Muscle of back (tissue), 11 donors: ENCODE results near the gene PRR33. TPM values are rescaled to one million over a fixed set of nuclear protein-coding genes. Genes with fewer than 3 reads are reported as not detected.
"Not testable (repeated sequence)": the region's sequence is repeated elsewhere in the genome, so short reads cannot be mapped to it uniquely, and the experiment has no call there.

Experiments used
- DNase-seq, 3 donors: peaks; one replicate each; pipeline versions ENCODE4 v3.0.0 to v3.0.0-alpha.2; 2013
- polyA plus RNA-seq, 10 donors: library from polyadenylated mRNA; unstranded; fragments of 120-200 nt; gene quantifications; one replicate each; pipeline ENCODE4 v1.2.1, GENCODE V29; 2013; ENCODE audit not compliant: insufficient read length in 10 of 10

The PRR33 gene
- polyA plus RNA-seq, 10 donors = 0.98 to 7.7 (median 3.3) TPM

DNA sequence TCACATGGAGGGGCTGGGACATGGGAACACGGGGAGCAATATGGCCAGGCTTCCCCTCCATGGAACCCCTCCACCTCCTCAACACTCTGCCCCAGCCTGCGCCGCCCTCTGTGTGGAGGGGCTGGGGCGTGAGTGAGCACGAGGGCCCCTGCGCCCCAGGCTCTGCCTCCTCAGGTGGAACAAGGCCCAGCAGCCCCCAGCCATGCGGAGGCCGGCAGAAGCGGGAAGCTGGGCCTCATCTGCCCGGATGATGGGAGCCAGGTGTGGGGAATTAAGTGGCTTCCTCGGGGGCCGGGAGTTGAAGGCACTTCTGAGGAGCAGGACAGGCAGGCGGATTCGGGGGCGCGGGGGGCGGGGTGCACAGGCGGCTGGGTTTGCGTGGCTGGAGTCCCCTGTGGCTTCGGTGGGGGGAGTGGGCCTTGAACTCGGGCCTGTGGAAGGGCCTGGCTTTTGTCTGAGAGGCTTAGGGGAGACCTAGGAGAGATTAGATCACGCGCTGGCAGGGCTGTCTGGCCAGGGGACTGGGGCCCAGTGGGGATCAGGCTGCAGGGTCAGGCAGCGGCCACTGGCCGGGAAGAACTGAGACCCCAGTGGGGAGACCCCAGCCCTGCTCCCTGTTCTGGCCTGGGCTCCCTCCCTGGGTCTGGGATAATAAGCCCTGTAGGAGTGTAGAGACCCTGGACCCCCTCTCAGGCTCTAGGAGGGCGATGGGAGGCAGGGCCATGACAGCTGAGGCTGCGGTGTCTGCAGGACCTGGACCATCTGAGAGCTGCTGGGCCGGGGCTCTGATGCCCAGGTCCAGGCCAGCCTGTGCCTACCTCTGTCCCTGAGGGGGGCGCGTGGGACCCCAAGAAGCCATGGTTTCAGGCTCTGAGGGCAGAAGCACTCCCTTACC is 13.3 kb downstream of the PRR33 start:
- peak in 2 of 3 donors; percentile 86 to 94 for DNase-seq

DNA sequence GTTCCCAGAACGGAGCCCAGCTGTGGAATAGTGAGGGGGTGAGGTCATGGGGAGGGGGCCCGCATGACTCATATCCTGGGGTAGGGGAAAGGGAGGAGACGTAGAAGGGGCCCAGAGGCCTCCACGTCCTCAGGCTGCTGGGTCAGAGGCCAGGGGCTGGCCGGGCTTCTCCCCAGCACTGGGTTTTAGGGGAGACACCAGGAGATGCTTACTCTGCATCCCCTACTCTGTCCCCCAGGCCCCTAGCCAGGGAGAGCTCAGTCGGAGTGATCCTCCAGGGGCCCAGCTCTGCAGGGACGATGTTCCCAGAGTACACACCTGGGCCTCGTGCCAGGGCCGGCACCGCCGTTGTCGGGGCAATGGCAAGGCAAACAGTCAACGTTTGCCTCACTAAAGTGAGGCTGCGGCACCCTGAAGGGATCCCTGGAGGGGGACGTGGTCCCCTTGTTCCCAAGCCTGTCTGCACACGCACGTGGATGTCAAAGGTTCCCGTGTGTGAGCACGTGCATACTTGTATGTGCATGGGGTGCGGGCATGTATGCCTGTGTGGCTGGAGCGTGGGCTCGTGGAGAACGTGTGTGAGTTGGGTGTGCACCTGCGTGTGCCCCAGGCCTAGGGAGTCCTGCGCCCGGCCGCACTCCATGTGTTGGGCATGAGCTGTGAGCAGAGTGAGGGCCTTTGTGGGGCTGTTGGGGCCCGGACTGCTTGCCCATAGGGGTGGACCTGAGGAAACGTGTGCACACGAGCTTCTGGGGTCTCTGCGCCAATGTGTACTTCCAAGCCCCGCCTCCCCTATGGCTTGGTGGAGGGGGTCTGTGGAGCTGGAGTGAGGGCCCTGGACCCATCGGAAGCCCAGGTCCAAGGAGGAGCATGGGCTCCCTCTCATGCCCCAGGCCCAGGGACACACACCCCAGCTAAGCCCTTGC is 14.2 kb downstream of the PRR33 start:
- peak in 2 of 3 donors; percentile 74 to 94 for DNase-seq

DNA sequence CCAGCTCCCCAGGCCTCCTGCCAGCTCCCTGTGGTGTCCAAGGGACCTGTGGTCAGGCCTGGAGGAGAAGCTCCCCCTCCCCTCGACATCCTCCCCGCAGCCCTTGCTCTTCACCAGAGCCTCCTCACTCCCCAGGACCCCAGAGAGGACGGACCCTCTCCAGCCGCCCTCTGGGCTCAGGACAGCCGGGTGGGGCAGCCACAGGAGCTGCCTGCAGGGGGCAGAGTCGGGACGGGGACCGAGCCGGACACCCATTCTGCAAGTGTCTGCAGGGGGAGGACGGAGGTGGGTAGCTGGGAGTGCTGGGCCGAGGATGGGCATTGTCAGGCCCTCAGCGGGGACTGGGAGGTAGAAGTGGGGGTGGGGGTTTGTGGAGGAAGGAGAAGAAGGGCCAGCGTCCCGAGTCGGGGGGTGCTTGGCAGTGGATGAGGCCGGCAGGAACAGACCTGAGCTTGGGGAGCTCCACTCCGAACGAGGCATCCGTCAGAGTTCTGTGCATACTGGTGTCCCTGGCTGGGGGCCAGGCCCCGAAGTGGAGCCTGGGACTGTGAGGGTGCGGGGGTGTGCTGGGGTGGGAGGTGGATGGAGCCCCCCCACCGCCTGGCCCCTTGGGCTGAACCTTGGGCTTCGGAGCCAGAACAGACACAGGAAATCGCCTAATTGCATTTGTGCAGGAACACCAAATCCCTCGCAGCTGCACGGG is 15.2 kb downstream of the PRR33 start:
- peak; percentile 67 to 96 (median 88) for DNase-seq

DNA sequence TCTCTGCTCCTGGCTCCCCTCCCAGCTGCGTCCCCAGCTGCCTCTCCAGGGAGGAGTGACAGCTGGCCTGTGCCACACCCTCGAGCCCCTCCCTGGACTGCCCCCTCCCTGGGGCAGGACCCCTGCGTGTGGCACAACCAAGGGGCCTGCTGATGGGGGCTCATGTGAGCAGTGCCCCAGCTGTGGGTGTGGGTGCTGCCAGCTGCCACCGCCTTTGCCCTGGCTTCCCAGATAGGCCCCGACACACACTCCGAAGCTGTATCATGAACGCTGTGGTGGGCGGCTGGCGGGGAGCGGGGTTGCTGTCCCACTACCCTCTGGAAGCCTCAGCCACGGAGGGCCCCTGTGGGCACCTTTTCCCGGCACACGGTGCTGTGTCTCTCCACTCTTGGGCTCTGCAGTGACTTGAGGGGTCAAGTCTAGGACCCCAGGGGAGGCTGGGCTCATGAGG is 15.8 kb downstream of the PRR33 start:
- not testable (repeated sequence) for DNase-seq

DNA sequence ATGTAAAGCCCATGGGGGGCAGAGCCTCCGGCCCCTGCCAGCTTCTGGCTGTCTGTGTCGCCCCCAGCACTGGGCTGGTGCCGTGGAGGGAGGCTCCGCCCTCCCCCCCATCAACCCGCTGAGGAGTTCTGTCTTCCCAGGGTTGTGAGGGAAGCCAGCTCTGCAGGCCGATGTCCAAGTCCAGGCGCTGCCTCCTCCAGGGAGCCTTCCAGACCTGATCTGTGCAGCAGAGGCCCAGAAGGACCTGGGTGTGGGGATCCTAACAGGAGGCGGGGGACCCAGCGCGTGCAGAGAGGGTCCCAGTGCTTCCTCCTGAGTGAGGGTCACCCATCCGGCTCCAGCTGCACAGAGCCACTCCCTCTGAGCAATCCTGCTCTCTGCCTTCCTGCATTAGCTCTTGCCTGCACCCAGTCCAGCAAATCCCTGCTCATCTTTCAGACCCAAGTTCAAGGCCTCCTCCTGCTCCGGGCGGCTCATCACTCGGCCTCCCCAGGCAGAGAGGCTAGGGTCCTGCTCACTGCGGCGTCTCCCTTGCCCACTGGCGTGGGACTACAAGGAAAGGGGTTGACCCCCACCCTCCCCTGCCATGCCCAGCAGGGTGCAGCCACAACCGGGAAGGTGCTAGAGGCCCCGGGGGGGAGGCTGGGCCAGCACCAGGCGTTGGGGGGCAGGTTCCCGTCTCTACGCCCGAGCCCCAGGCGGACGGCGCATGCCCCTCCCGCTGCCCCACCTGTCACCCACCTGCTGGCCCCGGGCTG is 16.4 kb downstream of the PRR33 start:
- peak in 1 of 3 donors; percentile 73 for DNase-seq

DNA sequence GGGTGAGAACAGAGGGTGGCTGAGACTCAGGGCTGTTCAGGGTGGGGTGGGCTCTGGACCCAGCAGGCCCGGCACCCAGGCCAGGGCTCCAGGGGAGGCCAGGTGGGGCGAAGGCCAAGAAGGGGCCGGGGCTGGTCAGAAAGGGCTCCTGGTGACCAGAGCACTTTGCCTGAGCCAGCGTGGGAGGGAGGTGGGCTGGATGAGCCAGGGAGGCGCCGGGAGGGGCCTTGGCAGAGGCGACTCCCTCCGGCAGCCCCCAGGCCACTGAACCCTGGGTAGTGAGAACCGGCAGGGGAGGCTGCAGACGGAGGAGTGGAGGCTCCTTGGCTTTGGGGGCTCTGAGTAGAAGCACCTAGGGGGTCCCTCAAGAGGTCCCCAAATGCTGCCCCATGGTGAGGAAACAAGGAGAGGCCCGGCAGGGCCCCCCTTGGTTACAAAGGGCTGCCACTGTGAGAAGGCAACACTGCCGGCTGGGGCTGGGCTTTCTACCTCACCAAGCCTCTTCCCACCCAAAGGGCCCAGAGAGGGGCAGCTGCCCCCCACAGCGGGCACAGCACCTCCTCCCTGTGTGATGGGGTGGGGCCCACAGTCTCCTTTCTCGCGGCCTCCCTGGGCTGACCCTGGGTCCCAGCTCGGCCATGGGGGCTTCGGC is 17.1 kb downstream of the PRR33 start:
- DNase-seq = peak in 1 of 3 donors; percentile 59

DNA sequence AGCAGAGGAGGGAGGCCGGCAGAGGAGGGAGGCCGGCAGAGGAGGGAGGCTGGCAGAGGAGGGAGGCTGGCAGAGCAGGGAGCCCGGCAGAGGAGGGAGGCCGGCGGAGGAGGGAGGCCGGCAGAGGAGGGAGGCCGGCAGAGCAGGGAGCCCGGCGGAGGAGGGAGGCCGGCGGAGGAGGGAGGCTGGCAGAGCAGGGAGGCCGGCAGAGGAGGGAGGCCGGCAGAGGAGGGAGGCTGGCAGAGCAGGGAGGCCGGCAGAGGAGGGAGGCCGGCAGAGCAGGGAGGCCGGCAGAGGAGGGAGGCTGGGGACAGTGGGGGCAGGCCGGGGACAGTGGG is 17.9 kb downstream of the PRR33 start:
- not testable (repeated sequence) for DNase-seq

DNA sequence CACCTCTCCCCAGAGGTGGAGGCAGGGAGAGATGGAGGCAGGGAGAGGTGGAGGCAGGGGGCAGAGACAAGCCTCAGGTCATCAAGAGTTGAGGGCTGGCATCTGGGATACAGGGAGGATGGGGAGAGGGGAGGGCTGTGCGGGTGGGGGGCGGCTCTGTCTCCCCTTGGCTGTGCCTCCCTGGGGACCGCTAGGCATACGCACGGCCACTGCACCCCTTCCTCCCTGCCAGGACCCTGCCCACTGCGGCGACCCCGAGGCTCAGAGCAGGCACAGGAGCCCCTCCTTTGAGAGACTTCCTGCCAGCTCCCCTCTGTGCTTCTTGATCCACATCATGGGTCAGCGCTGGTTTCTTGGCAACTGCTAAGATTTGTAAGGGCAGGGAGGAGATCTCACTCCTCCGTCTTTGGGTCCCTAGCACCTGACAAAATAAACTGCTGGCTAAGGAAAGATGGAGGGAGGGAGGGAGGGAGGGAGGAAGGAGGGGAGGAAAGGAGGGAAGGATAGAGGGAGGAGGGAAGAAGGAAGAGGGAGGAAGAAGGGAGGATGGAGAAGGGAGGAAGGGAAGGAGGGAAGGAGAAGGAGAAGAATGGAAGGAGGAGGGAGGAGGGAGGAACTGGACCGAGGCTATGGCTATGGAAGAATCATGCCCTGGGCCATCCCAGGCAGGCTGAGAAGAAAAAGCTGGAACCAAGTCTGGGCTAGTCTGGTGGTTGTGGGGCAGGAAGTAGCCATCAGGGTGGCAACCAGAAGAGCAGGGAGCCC is 18.5 kb downstream of the PRR33 start:
- peak in 1 of 3 donors; percentile 78 for DNase-seq

DNA sequence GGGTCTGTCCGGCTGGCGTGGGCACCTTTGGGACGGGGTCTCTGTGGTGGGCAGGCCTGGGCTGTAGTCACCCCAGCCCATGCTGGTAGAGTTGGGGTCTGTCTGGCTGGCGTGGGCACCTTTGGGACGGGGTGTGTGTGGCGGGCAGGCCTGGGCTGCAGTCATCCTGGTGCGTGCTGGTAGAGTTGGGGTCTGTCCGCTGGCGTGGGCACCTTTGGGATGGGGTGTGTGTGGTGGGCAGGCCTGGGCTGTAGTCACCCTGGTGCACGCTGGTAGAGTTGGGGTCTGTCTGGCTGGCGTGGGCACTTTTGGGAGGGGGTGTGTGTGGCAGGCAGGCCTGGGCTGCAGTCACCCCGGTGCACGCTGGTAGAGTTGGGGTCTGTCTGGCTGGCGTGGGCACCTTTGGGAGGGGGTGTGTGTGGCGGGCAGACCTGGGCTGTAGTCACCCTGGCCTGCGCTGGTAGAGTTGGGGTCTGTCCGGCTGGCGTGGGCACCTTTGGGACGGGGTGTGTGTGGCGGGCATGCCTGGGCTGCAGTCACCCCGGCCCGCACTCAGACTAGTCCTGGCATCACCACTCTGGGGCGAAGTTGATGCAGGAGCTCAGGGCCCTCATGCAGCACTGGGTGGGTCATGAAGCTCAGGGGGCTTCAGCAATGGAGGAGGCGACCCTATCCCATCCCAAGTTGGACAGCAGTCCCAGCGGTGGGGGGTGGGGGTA is 19.3 kb downstream of the PRR33 start:
- no peak for DNase-seq

DNA sequence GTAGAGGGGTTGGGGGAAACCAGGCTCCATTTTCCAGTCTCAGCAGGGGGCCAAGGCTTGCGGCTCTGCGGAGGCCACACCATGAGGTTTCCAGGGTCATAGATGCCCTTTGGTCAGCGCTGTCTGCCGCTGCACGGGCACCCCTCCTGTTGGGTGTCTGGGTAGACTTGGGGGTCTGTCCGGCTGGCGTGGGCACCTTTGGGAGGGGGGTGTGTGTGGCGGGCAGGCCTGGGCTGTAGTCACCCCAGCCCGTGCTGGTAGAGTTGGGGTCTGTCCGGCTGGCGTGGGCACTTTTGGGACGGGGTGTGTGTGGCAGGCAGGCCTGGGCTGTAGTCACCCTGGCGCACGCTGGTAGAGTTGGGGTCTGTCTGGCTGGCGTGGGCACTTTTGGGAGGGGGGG is 20.2 kb downstream of the PRR33 start:
- no peak for DNase-seq

DNA sequence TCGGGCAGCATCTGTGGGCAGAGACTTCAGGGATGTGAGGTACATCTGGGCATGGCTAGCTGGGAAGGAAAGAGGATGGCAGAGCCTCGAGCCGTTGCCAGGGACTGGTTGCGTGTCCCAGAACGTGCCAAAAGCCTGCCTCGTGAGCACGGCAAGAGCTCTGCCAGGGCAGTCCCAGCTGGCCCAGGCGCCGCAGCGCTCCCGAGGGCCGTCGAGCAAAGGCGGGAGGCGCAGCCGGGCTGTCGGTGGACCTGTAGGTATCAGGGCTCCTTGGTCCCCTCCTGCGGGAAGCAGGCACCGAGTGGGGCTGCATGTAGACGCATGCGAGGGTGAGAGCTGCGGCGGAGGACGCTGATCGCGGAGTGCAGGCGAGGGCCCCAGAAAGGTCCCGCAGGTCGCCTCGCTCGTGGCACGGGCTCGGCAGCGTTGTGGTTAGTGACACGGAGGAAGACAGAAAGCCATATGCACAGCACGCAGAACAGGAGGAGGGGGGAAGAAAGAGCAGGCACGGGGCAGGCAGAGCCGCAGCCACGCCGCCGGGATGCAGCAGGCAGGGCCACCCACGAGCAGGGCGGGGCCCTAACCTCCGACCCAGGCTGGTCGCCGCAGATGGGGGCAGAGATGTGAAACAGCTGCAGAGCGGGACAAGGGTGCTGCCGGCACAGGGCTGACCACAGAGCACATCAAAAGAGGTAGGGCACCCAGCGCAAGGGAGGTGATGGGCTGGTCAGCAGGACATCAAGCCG is 20.8 kb downstream of the PRR33 start:
- DNase-seq = peak in 1 of 3 donors; percentile 57

DNA sequence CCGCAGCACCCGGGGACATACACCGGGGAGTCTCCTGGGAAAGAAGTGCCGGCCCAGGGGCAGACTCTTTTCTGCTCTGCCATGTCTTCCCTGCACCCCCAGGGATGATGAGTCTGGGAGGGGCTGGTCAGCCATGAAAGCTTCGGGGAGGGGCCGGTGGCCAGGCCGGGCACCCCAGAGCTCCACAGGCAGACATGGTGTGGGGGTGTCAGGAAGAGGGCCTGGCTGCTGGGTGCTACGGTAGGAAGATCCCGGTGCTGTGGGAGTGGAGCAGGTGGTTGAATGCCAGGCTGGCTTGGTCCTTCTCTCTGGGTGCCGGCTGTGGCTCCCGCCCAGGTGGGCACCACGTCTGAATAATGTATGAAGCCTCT is 21.4 kb downstream of the PRR33 start:
- no peak for DNase-seq

DNA sequence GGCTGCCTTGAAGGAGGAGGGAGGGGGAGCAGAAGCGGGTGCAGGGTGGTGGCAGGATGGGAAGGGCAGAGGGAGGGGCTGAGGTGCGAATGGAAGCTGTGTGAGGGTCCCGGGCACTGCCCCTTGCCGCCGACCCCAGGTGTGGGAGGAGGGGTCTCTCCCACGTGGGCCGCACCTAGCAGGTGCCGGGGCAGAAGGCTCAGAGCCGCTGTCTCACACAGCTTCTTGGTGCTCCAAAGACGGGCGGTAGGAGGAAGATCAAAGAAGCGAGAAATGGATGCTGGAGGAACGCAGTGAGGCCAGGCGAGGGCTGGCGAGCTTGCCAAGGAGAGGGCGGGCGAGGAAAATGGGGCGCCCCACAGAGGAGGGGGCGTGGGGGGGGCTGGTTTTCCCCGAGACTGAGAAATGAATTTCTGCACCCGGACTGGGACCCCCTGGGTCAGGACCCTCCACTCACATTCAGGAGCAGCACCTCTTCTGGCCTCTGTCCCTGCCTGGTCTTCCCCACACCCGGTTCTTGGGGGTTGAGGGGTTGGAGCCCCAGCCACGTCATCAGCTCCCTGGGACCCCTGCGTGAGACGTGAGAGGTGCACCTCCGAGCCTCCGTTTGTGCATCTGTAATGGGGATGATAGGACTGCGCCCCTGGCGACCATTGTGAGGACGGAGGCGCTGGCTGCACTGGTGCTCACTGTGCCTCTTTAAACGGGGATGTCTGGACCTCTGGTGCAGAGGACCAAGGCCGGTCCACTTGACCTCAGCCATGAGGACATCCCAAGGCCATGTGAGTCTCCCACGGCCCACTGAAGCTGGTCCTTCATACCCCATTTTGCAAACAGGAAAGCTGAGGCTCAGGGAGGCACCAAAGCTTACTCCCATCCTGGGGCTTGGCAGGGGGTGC is 22.0 kb downstream of the PRR33 start:
- DNase-seq = peak in 1 of 3 donors; percentile 16

DNA sequence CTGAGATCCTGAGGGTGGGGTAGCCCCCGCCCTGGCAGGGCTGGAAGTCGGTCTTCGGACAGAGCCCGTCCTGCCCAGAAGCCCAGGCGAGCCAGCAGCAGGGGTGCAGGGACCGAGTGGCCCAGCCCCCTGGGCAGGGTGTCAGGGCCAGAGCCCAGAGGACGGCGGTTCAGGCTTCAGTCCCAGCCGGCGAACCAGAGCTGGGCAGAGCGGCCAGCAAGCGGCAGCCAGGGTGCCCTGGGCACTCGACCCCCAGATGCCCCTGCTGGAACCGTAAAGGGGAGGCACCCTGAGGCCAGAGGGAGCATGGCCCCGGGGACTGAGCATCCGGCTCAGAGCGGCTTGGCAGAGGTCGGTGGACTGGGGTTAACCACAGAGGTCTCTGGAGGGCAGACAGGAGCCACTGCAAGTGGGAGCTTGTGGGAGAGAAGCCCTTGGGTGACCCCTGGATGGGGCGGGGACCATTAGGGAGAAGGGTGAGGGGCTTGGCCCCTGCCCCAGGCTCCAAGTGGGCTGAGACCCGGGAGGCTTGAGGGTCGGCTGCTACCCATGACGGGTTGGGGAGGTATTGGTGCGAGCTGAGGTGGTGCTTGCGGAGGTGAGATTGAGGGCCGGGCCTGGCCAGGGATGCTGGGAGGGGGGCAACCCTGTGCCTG is 22.9 kb downstream of the PRR33 start:
- DNase-seq = peak in 1 of 3 donors; percentile 21

DNA sequence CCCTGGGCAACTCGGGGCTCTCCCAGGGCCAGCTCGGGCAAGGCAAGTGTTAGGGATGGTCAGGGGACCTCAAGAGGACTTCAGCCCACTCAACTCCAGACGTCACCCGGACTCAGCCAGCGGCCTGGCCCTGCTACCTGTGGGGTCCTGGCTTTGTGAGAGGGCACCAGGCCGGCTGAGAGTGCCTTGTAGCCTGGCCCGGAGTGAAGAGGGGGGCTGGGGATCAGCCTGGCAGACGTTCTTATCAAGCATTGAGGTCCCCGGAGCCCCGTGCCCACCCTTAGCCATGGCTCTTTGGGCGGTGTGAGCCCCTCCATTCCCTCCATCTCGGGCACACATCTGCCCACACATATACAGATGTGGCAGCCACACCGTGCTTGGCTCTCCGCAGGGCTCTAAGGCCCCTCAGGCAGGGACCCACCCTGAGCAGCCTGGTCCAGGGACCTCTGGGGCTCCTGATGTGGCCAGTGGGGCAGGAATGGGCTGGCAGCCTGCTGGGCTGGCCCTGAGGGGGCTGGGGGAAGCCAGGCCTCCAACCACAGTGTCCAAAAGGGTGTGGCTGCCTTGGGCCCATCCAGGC is 23.5 kb downstream of the PRR33 start:
- no peak for DNase-seq

DNA sequence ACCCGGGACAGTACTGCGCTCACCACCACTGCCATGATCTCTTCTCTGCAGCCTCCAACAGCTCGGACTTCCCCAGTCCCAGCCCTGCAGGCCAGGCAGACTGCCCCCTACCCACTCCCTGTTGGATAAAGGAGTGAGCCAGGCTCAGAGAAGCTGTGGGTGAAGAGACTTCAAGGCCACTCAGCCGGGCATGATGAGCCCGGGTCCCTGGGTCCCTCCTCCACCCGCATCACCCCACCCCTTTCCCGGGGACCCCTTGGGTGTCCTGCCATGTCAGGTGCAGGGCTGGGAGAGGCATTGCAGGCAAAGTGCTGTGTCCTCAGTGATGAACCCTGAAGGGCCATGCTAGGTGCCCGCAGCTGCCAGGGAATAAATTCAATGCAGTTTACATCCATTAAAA is 24.3 kb downstream of the PRR33 start:
- no peak for DNase-seq
